Measurements from ENCODE around the gene NDUFB2.

NDUFB2 gene

GRCh38 chr7:140650367-140650766, 46.1 kb upstream of the NDUFB2 start:
- Histone ChIP-seq H3K4me3 (ENCODE audit: low read length, poor library complexity, severe bottlenecking) (no peak overlapping the region), H3K27me3 (ENCODE audit: insufficient read depth, low read length, poor library complexity, severe bottlenecking) (no peaks in the 10 kb centered on the region), H3K9me2 (replicated peaks; ENCODE audit: low read depth, low read length) (no peaks in the 10 kb centered on the region), H4K20me1 (ENCODE audit: insufficient read depth, low read length, poor library complexity, severe bottlenecking) (no peaks in the 10 kb centered on the region), H3K4me2 (ENCODE audit: low read depth, low read length, poor library complexity, severe bottlenecking) (no peak overlapping the region), H3K36me3 (ENCODE audit: insufficient read depth, low read length) (no peaks in the 10 kb centered on the region), H3K4me1 (ENCODE audit: insufficient read depth, low read length, poor library complexity, severe bottlenecking) (no peaks in the 10 kb centered on the region), H3K9me3 (ENCODE audit: insufficient read depth, low read depth, low read length) (no peaks in the 10 kb centered on the region), H3K79me2 (ENCODE audit: insufficient read depth, low read length) (no peaks in the 10 kb centered on the region), H2AFZ (ENCODE audit: low read length) (no peak overlapping the region), H3K9ac (ENCODE audit: low read depth, low read length, poor library complexity, severe bottlenecking) (no peak overlapping the region), H3F3A (ENCODE audit: low read depth) (no peaks in the 10 kb centered on the region)
- TF ChIP-seq CTCF (conservative IDR thresholded peaks at IDR 0.05; ENCODE audit: low read length) (no peak), EZH2phosphoT487 (IDR thresholded peaks at IDR 0.05; ENCODE audit: borderline replicate concordance) (no peak)

- Histone ChIP-seq H3K79me2 (ENCODE audit: insufficient read depth, low read length) (no peaks in the 10 kb centered on the region), H3K9me3 (ENCODE audit: insufficient read depth, low read depth, low read length) (no peaks in the 10 kb centered on the region), H3F3A (ENCODE audit: low read depth) (no peaks in the 10 kb centered on the region), H3K4me2 (ENCODE audit: low read depth, low read length, poor library complexity, severe bottlenecking) (peak overlapping the region; percentile 39), H4K20me1 (ENCODE audit: insufficient read depth, low read length, poor library complexity, severe bottlenecking) (no peaks in the 10 kb centered on the region), H3K4me1 (ENCODE audit: insufficient read depth, low read length, poor library complexity, severe bottlenecking) (peaks cover 5% of the 10 kb centered on the region), H3K9ac (ENCODE audit: low read depth, low read length, poor library complexity, severe bottlenecking) (no peak overlapping the region), H3K9me2 (replicated peaks; ENCODE audit: low read depth, low read length) (no peaks in the 10 kb centered on the region), H3K36me3 (ENCODE audit: insufficient read depth, low read length) (no peaks in the 10 kb centered on the region), H3K27me3 (ENCODE audit: insufficient read depth, low read length, poor library complexity, severe bottlenecking) (no peaks in the 10 kb centered on the region), H3K4me3 (ENCODE audit: low read length, poor library complexity, severe bottlenecking) (peak overlapping the region; percentile 28), H2AFZ (ENCODE audit: low read length) (peak overlapping the region; percentile 73)
- peak; percentile 96 for TF ChIP-seq CTCF (conservative IDR thresholded peaks at IDR 0.05; ENCODE audit: low read length)
- no peak for TF ChIP-seq EZH2phosphoT487 (IDR thresholded peaks at IDR 0.05; ENCODE audit: borderline replicate concordance)
Measured at GRCh38 chr7:140653319-140654108, 43.0 kb upstream of the NDUFB2 start.

DNA sequence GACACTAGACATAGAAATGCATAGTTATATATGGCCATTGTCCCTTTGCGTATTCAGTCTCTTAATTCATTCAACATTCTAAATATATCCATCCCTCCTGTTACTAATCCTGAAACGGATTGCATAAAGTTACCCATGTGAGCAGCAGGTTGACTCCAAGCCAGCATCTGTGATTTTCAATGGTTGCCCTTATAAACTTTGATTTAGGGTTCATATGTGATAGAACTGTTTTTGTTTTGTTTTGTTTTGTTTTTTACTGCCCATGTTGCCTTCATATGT, 42.5 kb upstream of the NDUFB2 start:
- H3K36me3 ChIP-seq (ENCODE audit: insufficient read depth, low read length): no peaks in the 10 kb centered on the region
- no peak overlapping the region for H2AFZ ChIP-seq (ENCODE audit: low read length)
- no peaks in the 10 kb centered on the region for H4K20me1 ChIP-seq (ENCODE audit: insufficient read depth, low read length, poor library complexity, severe bottlenecking)
- no peaks in the 10 kb centered on the region for H3K79me2 ChIP-seq (ENCODE audit: insufficient read depth, low read length)
- TF ChIP-seq CTCF (conservative IDR thresholded peaks at IDR 0.05; ENCODE audit: low read length) (no peak), EZH2phosphoT487 (IDR thresholded peaks at IDR 0.05; ENCODE audit: borderline replicate concordance) (no peak)
- H3K9ac ChIP-seq (ENCODE audit: low read depth, low read length, poor library complexity, severe bottlenecking): no peak overlapping the region
- H3K4me3 ChIP-seq (ENCODE audit: low read length, poor library complexity, severe bottlenecking): no peak overlapping the region
- H3K9me3 ChIP-seq (ENCODE audit: insufficient read depth, low read depth, low read length): no peaks in the 10 kb centered on the region
- H3K4me1 ChIP-seq (ENCODE audit: insufficient read depth, low read length, poor library complexity, severe bottlenecking): peaks cover 5% of the 10 kb centered on the region
- H3K27me3 ChIP-seq (ENCODE audit: insufficient read depth, low read length, poor library complexity, severe bottlenecking): no peaks in the 10 kb centered on the region
- H3K4me2 ChIP-seq (ENCODE audit: low read depth, low read length, poor library complexity, severe bottlenecking): no peak overlapping the region
- no peaks in the 10 kb centered on the region for H3F3A ChIP-seq (ENCODE audit: low read depth)
- H3K9me2 ChIP-seq (replicated peaks; ENCODE audit: low read depth, low read length): no peaks in the 10 kb centered on the region
